Right hindlimb (tissue), 1 donor: ENCODE measurements around the gene MINDY4.

Experiments used
- DNase-seq: peaks from one replicate; pipeline ENCODE4 v3.0.0-alpha.2; 2018

Gene MINDY4

DNA sequence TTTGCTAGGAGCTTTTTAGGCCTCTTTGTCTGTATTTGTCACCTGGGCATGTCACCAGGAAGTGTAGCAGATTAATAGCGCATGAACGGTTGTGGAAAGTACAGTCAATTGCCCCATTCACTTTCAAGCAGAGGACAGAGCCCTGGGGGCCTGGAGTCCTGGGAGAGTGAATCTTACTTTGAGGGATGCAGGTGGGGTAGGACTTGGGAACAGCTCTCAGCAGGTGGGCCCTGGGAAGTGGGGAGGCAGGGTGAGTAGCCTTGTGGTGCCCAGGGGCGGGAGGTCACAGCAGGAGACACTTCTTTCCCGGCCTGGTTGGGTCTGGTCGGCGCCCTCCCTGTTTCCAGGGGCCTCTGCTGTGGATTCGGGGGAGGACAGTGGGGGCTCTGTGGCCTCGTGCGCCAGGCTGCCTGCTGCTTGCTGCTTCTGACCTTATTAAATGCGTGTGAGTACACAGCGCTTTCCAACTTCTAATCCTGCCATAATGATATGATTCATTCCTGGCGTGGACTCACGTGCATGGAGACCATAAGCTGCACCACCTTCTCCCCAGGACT lies 88.8 kb downstream of the MINDY4 start:
- no peak for DNase-seq

DNA sequence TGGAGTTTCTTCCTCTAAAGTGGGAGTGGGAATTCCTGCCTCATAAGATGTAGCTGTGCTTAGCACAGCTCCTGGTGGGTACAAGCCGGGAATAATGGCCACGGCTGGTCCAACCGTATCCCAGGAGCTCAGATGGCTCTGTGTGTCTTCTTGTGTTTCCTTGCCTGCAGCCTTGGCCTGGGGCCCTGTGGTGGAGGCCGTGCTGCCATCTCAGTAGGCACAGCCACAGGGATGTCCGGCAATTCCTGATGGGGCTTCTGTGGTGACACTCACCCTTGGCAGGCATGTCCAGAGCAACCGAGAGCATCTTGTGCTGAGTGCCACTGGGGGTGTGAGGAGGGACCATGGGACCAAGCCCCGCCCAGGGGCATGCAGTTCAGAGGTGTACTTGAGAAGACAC lies 90.4 kb downstream of the MINDY4 start:
- no peak for DNase-seq

GRCh38 chr7:30862995-30863705 lies 91.9 kb downstream of the MINDY4 start:
- DNase-seq, result no peak

DNA sequence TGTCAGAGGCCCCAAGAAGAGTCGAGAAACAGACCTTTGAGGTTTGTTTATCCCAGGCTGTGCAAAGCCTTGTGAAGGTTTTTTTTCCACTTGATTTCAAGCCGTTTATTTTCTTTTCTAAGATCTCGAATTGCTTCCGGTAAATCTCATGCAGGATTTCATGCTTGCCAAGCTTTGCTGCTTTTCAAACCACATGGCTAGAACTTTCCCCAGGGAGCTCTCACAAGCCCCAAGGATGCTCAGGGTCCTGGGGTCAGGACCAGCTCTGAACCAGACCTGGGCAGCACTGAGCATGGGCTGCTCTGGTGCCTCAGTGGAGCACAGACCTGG lies 92.5 kb downstream of the MINDY4 start:
- DNase-seq, result no peak

- DNase-seq, result no peak
These were observed 92.9 kb downstream of the MINDY4 start for GRCh38 chr7:30864101-30864500.

- DNase-seq, result no peak
These were observed 93.9 kb downstream of the MINDY4 start for GRCh38 chr7:30865076-30865475.

DNA sequence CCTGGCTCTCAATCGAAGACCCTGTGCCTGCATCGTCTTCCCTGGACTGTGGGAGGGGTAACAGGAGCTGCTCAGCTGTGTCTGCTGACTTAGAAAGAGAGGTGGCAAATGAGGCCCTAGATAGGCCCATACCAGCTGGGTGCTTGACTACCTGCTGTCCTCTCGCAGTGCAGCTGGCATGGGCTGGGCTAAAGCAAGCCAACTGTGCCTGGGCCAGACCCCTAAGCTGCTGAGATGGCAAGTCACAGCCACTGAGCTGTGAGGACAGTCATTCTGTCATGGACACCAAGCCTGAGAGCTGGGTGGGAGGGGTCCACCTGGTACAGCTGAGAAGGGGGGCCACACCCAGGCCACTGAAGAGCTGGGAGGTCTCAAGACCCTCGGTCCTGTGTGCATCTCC lies 94.6 kb downstream of the MINDY4 start:
- no peak for DNase-seq

DNA sequence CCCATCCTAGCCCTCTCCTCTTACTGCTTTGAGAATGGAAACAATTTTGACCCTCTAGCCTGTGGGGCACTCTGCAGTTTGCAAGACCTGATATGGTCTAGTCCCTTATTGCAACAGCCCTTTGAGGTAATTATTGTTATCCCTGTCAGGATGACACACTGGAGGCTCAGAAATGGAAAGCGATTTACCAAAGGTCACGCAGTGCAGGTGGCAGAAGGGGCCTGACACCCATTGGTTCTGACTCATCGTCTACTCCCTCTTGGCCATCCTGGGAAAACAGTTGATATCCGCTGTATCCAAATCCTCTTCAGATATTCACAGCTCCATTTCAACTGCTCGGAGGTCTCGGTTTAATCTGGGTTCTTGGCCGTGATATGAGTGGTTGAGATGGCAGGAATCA lies 95.7 kb downstream of the MINDY4 start:
- DNase-seq, result no peak

DNA sequence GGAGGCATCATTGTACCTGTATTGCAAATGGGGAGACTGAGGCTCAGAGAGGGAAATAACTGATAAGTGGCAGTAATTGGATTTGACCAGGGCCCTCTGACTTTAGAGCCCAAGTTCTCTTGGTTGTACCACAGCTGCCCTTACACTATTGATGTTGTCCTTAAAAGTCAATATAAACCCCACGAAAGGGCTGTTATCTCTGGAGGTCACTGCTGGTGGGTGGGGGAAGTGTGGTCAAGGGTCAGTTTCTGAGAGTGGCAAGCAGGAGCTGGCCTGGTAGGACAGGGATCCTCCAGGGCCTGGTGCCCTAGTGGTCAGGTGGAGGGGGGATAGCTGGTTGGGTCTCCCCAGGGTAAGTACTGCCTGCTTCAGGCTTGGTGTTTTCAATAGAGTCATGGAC lies 96.3 kb downstream of the MINDY4 start:
- no peak for DNase-seq

- DNase-seq, result no peak
These were observed 98.8 kb downstream of the MINDY4 start for GRCh38 chr7:30869794-30870611.

DNA sequence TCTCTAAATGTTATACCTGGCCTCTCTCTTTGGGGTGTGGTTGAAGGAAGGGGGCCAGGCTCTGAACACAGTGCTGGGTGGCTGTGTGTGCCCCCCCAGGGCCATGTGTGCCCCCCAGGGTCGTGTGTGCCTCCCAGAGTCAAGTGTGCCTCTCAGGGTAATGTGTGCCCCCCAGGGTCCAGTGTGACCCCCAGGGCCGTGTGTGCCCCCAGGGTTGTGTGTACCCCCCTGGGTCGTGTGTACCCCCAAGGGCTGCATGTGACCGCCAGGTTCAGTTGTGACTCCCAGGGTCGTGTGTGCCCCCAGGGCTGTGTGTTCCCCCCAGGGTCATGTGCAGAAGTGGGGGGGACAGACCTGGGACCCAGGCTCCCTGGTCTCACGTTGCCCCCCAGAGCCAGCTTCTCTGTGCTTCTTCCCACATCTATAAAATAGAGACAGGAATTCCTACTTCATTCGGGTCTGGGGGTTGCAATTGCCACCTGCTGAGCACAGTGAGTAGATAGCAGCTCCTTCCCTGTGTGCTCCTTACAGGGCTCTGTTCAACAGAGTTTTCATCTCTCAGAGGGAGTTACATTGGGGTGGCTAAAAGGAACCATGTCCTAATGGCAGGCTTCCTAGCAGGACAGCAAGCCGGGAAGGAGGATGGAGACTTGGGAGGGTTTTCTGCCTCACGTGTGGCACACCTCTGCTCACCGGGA lies 99.8 kb downstream of the MINDY4 start:
- no peak for DNase-seq

DNA sequence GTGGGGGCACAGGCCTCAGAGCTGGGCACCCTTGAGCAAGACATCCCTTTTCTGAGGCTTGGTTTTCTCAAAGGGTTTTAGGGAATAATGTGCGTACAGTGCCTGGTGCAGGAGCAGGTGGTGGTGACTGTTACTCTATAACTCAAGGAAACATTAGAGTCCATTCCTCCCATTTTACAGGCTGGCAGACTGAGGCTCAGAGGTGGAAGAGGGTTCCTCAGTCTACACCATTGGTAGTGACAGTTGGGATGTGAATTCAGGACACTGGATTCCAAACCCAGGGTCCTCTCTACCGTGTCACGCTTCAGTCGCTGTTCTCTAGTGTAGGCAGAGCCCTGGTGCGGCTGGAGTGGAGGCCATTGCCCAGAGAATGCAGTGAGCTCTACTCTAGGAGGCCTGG lies 100.4 kb downstream of the MINDY4 start:
- DNase-seq, result no peak

- no peak for DNase-seq
These were observed 102.0 kb downstream of the MINDY4 start for GRCh38 chr7:30873207-30873606.

DNA sequence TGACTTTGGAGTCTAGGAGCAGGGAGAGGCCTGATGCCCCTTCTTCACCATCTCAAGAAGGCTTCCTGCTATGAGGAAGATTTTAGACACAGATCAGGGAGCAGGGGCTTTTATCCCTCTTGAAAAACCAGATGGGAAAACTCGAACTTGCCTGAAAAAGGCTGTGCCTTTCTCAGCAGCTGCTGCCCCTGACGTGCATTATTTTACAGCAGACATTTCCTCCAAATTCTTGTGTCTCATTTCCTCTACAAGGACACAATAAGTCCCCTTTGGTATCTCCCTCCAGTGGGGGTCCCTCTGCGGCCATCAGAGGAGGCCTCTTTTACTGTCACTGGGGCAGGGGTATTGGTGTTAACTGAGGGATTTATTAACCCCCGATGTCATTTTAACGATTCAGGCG lies 102.4 kb downstream of the MINDY4 start:
- DNase-seq, result no peak

GRCh38 chr7:30874656-30875302 lies 103.6 kb downstream of the MINDY4 start:
- DNase-seq, result no peak

DNA sequence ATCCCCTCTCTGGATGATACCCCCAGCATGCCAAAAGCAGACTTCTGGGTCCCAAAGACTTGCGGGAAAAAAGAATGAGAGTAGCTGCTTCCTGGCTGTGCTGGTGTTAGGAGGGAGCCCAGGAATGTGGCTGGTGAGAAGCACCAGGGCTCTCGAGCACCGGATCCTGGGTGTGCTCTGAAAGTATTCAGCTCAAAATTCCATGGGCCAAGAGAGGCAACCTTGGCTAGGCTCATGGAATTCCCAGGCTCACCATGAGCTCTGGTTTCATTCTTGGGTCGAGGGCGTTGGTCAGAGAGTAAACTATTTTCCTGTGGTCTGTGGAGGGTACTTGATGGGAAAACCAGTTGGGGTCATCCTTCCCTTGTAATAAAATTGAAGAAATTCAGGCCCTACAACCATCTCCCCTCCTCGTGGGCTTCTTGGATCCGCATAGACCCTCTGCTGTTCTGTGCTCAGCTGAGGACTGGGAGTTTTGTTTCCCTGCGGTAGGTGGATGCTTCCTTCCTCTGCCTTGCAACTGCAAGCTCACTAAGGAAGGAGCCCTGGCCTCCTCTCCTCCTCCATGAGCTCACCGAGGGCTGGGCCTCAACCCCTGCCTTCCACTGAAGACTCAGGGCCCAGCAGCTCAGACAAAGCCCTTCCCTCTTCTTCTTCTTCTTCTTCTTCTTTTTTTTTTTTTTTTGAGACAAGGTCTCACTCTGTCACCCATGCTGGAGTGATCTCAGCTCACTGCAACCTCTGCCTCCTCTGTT lies 106.0 kb downstream of the MINDY4 start:
- DNase-seq, result peak; percentile 64

- DNase-seq, result no peak
These were observed 106.8 kb downstream of the MINDY4 start for GRCh38 chr7:30877993-30878392.

DNA sequence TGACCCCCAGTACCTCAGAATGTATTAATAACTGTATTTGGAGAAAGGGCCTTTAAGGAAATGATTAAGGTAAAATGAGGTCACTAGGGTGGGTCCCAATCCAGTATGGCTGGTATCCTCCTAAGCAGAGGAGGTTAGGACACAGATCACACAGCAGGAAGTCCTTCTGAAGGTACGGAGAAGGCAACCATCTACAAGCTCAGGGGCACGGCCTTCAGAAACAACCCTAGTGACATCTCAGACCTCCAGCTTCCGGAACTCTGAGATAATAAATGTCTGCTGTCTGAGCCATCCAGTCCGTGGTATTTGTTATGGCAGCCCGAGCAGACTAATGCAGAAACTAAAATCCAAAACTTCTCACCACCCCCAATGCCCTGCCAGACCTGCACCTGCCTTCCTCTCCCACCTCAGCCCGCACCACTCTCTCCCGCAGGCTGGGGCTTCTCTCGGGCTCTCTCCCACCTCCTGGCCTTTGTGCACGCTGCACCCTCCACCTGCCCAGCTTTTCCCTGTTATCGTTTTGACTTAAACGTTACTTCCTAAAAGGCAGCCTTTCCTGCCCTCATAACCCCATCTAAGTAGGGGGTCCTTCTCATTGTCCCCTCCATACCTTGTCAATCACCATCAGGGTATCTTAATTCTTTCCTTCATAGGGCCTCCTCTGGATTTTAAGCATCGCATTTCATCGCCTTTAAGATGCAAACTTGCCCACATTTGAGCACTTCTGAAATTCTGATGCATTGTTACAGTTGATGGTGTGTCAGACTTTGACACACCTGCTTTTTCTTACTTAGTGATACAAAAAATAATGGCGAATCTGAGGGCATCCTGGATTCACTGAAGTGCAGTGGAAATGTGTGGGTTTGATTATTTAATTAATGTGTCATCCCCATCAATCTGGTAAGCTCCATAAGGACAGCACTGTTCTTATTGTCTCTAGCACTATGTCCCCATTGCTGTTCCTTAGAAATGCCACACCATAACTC lies 108.2 kb downstream of the MINDY4 start:
- no peak for DNase-seq

DNA sequence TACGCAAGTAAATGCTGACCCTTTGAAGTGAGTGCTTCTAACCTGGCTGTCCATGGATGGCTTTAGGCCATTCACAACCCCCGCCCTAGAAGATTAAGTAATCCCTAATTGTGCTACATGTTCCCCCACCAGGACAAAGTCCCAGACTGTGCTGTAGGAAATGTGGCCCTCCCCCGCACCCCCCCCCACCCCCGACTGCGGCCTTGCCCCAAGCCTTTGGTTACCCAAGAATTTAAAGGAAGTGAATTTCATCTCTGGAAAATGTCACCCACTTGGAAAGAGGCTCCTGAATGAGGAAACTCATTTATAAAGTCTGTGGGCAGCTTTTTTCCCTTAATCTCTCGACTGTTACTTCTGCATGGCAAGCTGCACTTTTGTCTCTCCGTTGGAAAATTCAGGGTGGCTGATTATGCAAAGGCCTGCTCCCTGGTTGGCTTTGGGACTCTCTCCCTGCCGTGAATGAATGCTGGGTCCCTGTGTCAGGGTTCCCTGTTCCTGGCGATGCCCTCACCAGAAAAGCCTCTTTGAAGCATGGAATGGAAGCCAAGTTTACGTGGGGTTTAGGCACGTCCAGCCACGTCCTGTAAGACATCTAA lies 109.0 kb downstream of the MINDY4 start:
- DNase-seq, result no peak

GRCh38 chr7:30880941-30881340 lies 109.7 kb downstream of the MINDY4 start:
- DNase-seq, result no peak

DNA sequence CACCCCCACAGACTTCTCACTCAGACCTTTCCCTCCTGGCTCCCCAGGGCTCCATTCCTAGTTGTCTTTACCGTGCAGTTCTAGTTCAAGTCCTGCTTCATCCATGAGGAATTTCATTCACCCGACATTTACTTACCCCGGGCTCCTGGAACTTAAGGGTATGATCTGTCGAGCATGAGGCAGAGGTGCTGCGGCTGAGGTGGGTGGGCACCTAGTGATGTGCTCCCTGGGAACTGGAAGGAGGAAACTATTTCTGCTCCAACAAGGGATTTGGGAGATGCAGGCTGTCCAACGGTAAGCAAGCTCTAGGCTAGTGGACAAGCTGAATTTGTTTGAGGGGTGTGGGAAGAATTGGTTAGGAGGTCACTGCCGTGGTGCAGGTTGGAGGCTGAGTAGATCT lies 110.2 kb downstream of the MINDY4 start:
- DNase-seq, result no peak
